Neural cell (in vitro differentiated cells): ENCODE results near the gene CD2AP. TPM values are rescaled to one million over a fixed set of nuclear protein-coding genes. Genes with fewer than 3 reads are reported as not detected.

ENCODE experiments used
- H2AFZ ChIP-seq: fragments of 200-600, 300-800 bp; sonication (generic), shearing (Covaris generic); 2 replicates; pipeline ENCODE4 v1.6.0; 2014; ENCODE audit warnings: low read depth, mild to moderate bottlenecking, antibody characterized with exemption, low read length, moderate library complexity
- H3F3A ChIP-seq: fragments of 200-600 bp; shearing (Covaris generic); 2 replicates; pipeline ENCODE4 v1.6.1; 2016; ENCODE audit warnings: mild to moderate bottlenecking, moderate library complexity, mixed read lengths, antibody characterized with exemption, low read length; ENCODE audit not compliant: insufficient read depth, poor library complexity, severe bottlenecking
- H3K27ac ChIP-seq: fragments of 200-600, 300-800 bp; sonication (generic), shearing (Covaris generic); 2 replicates; pipeline ENCODE4 v1.5.1; 2014; ENCODE audit warnings: mild to moderate bottlenecking, low read length, moderate library complexity
- H3K27me3 ChIP-seq: fragments of 300-800, 200-600 bp; sonication (generic), shearing (Covaris generic); 2 replicates; pipeline ENCODE4 v1.6.0; 2014; ENCODE audit warnings: mild to moderate bottlenecking, low read depth, low read length, moderate library complexity; ENCODE audit not compliant: insufficient read depth
- H3K36me3 ChIP-seq: fragments of 300-800, 200-600 bp; sonication (generic), shearing (Covaris generic); 2 replicates; pipeline ENCODE4 v1.5.1; 2014; ENCODE audit warnings: mild to moderate bottlenecking, antibody characterized with exemption, low read length, moderate library complexity; ENCODE audit not compliant: insufficient read depth
- H3K4me2 ChIP-seq: fragments of 300-800, 200-600 bp; sonication (generic), shearing (Covaris generic); 2 replicates; pipeline ENCODE4 v1.6.0; 2014; ENCODE audit warnings: mild to moderate bottlenecking, low read length
- H3K4me3 ChIP-seq: fragments of 300-800, 200-600 bp; sonication (generic), shearing (Covaris generic); 2 replicates; pipeline ENCODE4 v1.5.1; 2014; ENCODE audit warnings: mild to moderate bottlenecking, low read length, moderate library complexity
- H3K79me2 ChIP-seq: fragments of 200-600 bp; shearing (Covaris generic); replicated peaks from 2 replicates; pipeline ENCODE4 v1.6.0; 2014; ENCODE audit warnings: mild to moderate bottlenecking, low read length, moderate library complexity; ENCODE audit not compliant: insufficient read depth
- H3K9ac ChIP-seq: fragments of 300-800, 200-600 bp; sonication (generic), shearing (Covaris generic); 2 replicates; pipeline ENCODE4 v1.6.1; 2016; ENCODE audit warnings: mild to moderate bottlenecking, low read length, mixed read lengths
- H3K9me2 ChIP-seq: fragments of 200-600 bp; shearing (Covaris generic); 2 replicates; pipeline ENCODE4 v1.6.1; 2016; ENCODE audit warnings: mild to moderate bottlenecking, low read length, mixed read lengths; ENCODE audit not compliant: insufficient read depth
- H3K9me3 ChIP-seq: fragments of 200-600, 300-800 bp; sonication (generic), shearing (Covaris generic); 2 replicates; pipeline ENCODE4 v1.6.1; 2016; ENCODE audit warnings: mild to moderate bottlenecking, mixed run types, low read length, moderate library complexity, mixed read lengths
- H4K20me1 ChIP-seq: fragments of 200-600 bp; shearing (Covaris generic); 2 replicates; pipeline ENCODE4 v1.6.1; 2016; ENCODE audit warnings: mild to moderate bottlenecking, mixed run types; ENCODE audit not compliant: insufficient read depth
- CTCF ChIP-seq: fragments of 450-650 bp; IDR thresholded peaks from 2 replicates; pipeline ENCODE4 v1.5.1; 2014; ENCODE audit warnings: antibody characterized with exemption, mild to moderate bottlenecking, moderate library complexity; ENCODE audit not compliant: poor library complexity, severe bottlenecking
- EP300 ChIP-seq: fragments of 450-650 bp; conservative IDR thresholded peaks from 2 replicates; pipeline ENCODE4 v1.6.1; 2014; ENCODE audit warnings: antibody characterized with exemption, mild to moderate bottlenecking, moderate library complexity; ENCODE audit not compliant: poor library complexity, severe bottlenecking
- EZH2 ChIP-seq: fragments of 200-600, 300-800 bp; shearing (Covaris generic), sonication (generic); IDR thresholded peaks from 2 replicates; pipeline ENCODE4 v1.6.1; 2014; ENCODE audit warnings: antibody characterized with exemption, low read length, borderline replicate concordance, mild to moderate bottlenecking; ENCODE audit not compliant: insufficient read depth, poor library complexity, severe bottlenecking
- MXI1 ChIP-seq: fragments of 450-650 bp; conservative IDR thresholded peaks from 2 replicates; pipeline ENCODE4 v1.6.1; 2014; ENCODE audit warnings: antibody characterized with exemption, mild to moderate bottlenecking; ENCODE audit not compliant: poor library complexity, severe bottlenecking
- POLR2AphosphoS5 ChIP-seq: IDR thresholded peaks from 2 replicates; pipeline ENCODE4 v1.6.1; 2012
- RAD21 ChIP-seq: fragments of 450-650 bp; conservative IDR thresholded peaks from 2 replicates; pipeline ENCODE4 v1.6.1; 2014; ENCODE audit warnings: antibody characterized with exemption, mild to moderate bottlenecking, moderate library complexity
- REST ChIP-seq: IDR thresholded peaks from 2 replicates; pipeline ENCODE4 v1.6.1; 2012; ENCODE audit warnings: borderline replicate concordance
- SMC3 ChIP-seq: fragments of 450-650 bp; conservative IDR thresholded peaks from 2 replicates; pipeline ENCODE4 v1.6.1; 2014; ENCODE audit warnings: antibody characterized with exemption, mild to moderate bottlenecking, moderate library complexity; ENCODE audit not compliant: poor library complexity
- TAF1 ChIP-seq: IDR thresholded peaks from 2 replicates; pipeline ENCODE4 v1.6.1; 2012; ENCODE audit warnings: low read depth
- polyA plus RNA-seq: library from polyadenylated mRNA; depleted of rRNA; stranded (reverse); fragments of >200 nt; gene quantifications from 2 replicates; pipeline ENCODE4 v1.2.3, GENCODE V29; 2014

The CD2AP gene
- polyA plus RNA-seq, 1 donor from 2014 or later = 16.8 TPM

- Histone ChIP-seq H3K9me3 (no peaks in the 10 kb centered on the region), H2AFZ (no peak overlapping the region), H3K27ac (no peak overlapping the region), H3K27me3 (no peaks in the 10 kb centered on the region), H3K4me2 (no peak overlapping the region), H3K9me2 (no peaks in the 10 kb centered on the region), H4K20me1 (no peaks in the 10 kb centered on the region), H3K4me3 (no peak overlapping the region), H3K36me3 (no peaks in the 10 kb centered on the region), H3F3A (no peaks in the 10 kb centered on the region), H3K9ac (no peak overlapping the region), H3K79me2 (no peaks in the 10 kb centered on the region)
- TF ChIP-seq EP300 (no peak), SMC3 (no peak), POLR2AphosphoS5 (no peak), REST (no peak), MXI1 (no peak), EZH2 (no peak), TAF1 (no peak), CTCF (no peak), RAD21 (no peak)
These were observed 176.7 kb downstream of the CD2AP start for GRCh38 chr6:47654255-47654654.

GRCh38 chr6:47655719-47656595 lies 178.4 kb downstream of the CD2AP start:
- Histone ChIP-seq H4K20me1 (no peaks in the 10 kb centered on the region), H3K27me3 (no peaks in the 10 kb centered on the region), H3K4me3 (no peak overlapping the region), H3F3A (no peaks in the 10 kb centered on the region), H2AFZ (no peak overlapping the region), H3K79me2 (no peaks in the 10 kb centered on the region), H3K9me2 (no peaks in the 10 kb centered on the region), H3K9me3 (no peaks in the 10 kb centered on the region), H3K4me2 (no peak overlapping the region), H3K36me3 (no peaks in the 10 kb centered on the region), H3K27ac (no peak overlapping the region), H3K9ac (no peak overlapping the region)
- TF ChIP-seq RAD21 = no peak
- no peak for TF ChIP-seq EZH2
- TF ChIP-seq TAF1 = no peak
- no peak for TF ChIP-seq POLR2AphosphoS5
- no peak for TF ChIP-seq SMC3
- TF ChIP-seq MXI1 = no peak
- no peak for TF ChIP-seq REST
- no peak for TF ChIP-seq EP300
- TF ChIP-seq CTCF = no peak
